NCI-H446 treated with DMSO at 0.1 percent for 48 hours (cell line): ENCODE results near the gene CYP4F12.
"Not testable (repeated sequence)": the region's sequence is repeated elsewhere in the genome, so short reads cannot be mapped to it uniquely, and the experiment has no call there.

Experiments
- DNase-seq: peaks from one replicate; lab custom pipeline; 2025; lab: John Stamatoyannopoulos, UW

Gene CYP4F12

DNA sequence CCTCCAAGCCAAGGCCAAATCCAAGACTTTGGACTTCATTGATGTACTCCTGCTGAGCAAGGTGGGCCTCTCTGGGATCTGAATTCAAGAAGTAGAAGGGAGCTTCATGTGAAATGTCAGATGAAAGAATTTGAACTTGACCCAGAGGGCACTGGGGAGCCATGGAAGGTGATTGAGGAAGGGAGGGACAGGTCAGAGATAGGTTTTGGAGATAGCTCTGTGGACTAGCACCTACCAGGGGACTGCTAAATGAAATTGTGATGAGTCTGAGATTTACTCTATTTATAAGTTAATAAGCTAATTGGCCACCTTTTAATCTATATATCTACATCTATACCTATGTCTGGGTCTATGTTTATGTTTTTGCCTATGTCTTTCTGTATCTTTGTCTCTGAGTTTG, 22.8 kb upstream of the CYP4F12 start:
- DNase-seq: not testable (repeated sequence)

DNA sequence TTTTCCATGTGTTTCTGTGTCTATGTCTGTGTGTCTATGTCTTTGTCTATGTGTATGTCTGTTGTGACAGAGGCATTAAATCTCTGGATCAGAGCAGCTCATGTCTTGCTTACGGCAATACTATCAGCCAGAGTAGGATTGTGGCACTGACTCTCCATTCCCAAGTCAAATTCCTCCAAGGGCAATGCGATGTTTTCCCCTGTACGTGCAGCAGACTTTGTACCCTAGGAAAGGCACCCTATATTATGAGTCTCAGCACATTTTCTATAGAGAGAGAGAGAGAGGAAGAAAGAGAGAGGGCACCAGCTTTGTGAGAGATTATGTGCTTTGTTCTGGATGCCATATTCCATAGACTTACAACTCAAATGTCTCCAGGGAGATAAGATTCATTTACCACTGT, 21.1 kb upstream of the CYP4F12 start:
- DNase-seq: no peak

DNA sequence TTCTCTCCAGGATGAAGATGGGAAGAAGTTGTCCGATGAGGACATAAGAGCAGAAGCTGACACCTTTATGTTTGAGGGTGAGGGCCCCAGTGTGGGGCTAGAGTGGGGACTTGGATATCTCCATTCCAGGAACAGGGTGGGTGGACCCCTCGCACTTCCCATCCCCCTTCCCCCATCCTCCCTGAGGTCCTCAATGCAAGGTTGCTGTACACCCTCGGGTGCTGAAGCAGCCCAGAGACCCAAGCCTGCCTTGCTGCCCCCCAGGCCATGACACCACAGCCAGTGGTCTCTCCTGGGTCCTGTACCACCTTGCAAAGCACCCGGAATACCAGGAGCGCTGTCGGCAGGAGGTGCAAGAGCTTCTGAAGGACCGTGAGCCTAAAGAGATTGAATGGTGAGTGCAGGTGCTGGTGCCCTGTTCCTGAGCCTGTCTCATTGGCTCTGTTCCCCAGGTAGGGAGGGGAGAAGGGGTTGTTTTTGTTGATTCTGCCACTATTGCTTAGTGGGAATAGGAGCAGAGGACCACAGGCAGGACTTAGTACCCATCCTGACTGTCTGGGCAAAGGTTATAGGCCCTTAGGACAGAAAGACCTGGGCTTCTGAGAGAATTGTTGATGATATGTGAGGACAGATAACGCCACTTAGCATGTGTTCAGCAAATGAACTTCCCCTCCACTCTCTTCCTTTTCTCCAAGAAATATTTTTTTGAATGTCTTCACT, 20.2 kb upstream of the CYP4F12 start:
- DNase-seq: no peak

DNA sequence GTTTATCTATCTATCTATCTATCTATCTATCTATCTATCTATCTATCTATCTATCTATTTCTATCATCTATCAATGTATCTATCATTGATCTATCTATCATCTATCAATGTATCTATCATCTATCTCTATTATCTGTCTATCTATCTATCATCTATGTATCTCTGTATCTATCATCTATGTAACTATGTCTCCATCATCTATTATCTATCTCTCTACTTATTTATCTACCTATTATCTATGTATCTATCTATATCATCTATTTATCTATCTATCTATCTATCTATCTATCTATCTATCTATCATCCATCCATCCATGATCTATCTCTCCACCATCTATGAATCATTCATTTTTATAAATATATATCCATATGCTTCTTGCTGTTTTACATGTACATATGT, 16.4 kb upstream of the CYP4F12 start:
- no peak for DNase-seq

DNA sequence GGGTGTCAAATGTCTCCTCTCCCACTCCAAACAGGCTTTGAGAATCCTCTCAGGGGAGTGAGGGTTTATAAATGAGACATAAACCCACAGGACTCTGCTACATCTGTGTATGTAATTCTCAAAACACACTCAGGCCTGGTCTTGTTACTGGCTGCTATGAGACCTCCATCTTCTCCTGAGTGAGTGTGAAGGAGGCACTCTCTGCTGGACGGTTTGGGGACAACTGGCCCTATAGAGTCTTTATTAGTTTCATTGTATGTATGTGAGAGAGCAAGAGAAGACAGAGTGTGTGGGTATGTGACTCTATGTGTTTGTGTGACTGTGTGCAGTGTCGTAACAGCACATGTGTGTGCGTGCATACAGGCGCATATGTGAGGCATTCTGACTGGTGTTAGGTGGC, 9.6 kb upstream of the CYP4F12 start:
- no peak for DNase-seq

DNA sequence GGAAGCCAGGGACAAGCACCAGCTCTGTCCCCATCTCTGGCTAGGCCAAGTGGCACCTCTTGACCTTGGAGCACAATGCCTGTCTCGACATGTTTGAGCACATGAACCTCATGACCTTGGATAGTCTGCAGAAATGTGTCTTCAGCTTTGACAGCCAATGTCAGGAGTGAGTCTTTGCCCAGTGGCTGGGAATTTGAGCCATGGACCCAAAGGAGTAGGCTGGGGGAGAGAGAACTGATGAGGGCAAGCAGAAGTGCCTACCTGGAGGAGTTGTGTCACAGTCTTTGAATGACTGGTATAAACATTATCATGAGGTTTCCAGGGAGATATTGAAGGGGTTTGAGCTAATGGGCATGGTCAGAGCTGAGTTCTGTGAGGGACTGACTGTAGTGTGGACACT, 6.7 kb upstream of the CYP4F12 start:
- DNase-seq: no peak

DNA sequence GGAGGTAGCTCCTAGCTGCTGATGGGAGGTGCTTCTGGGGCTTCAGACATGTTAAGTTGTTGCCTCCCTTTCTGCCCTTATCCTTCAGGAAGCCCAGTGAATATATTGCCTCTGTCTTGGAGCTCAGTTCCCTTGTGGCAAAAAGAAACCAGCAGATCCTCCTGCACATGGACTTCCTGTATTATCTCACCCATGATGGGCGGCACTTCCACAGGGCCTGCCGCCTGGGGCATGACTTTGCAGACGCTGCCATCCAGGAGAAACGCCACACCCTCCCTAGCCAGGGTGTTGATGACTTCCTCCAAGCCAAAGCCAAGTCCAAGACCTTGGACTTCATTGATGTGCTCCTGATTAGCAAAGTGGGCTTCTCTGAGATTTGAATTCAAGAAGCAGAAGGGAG, 6.0 kb upstream of the CYP4F12 start:
- no peak for DNase-seq

DNA sequence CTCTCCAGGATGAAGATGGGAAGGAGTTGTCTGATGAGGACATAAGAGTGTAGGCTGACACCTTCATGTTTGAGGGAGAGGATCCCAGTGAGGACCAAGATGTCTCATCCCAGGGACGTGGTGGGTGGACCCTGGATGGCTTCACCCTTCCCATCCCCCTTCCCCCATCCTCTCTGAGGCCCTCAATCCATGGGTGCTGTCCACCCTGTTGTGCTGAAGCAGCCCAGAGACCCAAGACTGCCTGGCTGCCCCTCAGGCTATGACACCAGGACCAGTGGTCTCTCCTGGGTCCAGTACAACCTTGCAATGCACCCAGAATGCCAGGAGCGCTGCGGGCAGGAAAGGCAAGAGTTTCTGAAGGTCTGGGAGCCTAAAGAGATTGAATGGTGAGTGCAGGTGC, 3.4 kb upstream of the CYP4F12 start:
- no peak for DNase-seq

DNA sequence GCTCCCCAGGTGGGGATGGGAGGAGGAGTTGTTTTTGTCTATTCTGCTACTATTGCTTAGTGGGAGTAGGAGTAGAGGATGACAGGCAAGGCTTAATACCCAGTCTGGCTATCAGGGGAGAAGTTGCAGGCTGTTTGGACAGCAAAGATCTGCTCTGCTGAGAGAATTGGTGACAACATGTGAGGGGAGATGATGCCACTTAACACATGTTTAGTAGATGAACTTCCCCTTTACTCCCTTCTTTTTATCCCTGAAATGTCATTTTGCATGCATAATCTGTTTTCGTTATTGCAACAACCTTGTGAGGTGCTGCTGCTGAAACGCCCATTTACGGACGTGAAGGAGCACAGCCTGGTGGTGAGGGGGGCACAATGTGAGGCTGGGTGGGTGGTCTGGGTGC, 3.0 kb upstream of the CYP4F12 start:
- DNase-seq: no peak

DNA sequence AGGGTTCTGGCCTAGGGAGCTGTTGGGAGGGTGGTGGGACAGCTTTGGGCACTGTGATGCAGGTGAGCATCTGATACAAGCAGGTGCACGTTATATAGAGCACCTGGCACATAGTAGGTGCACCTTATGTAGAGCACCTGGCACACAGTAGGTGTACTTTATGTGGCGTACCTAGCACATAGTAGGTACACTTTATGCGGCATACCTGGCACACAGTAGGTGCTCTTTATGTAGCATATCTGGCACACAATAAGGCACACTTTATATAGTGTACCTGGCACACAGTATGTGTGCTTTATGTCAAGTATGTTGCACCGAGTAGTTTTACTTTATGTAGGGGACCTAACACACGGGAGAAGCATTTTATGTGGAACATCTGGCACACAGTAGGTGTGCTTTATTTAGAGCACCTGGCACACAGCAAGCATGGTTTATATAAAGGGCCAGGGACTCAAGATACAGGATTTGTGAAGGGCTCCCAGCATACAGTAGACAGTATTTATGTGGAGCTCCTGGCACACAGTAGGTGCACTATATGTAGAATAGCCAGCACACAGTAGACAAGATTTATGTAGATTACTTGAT, 1.6 kb upstream of the CYP4F12 start:
- DNase-seq: no peak

DNA sequence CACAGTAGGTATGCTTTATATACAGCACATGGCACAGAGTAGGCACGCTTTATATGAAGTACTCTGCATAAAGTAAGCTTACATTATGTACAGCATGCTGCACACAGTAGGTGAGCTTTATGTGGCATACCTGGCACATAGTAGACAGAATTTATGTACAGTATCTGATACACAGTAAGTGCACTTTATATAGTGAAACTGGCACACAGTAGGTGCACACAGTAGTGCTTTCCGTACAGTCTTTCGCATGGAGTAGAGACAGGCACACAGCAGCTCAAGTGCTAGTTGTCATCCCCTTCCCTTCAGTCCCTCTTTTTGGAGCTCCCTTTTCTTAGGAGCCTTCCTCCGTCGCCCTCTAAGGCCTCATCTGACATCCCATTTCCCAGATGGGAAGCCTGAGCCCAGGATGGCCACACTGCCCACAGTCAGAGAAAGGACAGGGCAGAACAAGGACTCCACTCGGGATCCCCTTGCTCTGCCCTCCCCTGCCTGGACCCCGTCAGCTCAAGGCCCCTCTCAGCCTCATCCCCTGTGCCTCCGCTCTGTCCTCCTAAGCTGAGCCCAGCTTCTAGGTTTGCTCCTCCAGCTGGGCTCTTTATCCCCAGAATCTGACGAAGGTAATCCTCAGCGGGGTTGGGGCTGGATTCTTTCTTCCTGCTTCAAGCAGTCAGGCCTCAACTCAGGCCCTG, 852 bp upstream of the CYP4F12 start:
- DNase-seq: no peak

DNA sequence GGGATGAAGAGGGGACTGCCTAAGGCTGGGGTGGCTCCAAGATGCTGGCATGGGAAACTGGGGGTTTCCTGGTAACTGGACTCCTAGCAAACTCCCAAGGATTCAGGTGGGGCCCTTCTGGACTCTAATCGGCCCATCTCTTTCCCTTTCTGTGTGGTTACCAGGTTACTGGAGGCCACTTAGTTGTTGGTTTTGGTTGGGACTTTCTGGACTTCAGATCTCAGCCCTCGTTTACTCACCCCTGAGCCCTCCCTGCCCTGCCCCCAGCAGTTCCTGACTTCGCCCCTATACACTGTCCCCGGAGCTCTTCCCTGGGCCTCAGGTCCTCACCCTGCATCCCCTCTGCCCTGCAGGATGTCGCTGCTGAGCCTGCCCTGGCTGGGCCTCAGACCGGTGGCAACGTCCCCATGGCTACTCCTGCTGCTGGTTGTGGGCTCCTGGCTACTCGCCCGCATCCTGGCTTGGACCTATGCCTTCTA, 328 bp downstream of the CYP4F12 start:
- DNase-seq: no peak

DNA sequence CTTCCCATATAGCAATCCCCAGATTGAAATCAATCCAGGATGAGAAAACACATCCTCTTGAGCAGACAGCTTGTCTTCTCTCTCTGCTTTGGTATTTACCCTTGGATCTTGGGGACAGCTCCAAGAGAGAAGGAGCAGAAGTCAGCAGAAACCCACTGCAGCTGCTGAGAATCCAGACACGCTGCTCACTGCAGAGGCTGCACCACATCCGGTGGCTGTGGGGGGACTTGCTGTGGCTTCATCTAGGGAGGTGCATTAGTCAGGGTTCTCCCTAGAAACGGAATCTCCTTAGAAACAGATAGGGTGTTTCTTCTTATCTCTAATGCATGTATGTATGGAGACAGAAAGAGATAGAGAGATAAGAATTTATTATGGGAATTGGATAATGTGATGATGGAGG, 2.7 kb downstream of the CYP4F12 start:
- DNase-seq: no peak

DNA sequence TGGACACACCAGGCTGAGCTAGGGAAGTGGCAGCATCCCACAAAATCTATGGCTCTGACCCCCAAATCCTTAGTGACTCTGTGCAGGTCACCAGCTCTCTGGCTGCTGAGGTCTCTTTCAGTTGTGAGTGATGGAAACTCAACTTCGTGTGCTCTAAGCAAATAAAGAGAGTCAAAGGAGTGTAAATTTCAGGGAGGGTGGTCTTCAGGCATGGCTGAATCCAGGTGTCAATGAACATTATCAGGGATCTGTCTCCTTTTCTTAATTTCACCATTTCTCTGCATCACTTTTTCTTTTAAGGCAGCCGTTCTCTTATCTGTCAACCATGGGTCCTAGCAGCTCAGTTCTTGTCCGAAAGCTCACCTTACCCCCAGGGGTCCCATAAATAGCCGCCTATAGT, 6.2 kb downstream of the CYP4F12 start:
- no peak for DNase-seq

DNA sequence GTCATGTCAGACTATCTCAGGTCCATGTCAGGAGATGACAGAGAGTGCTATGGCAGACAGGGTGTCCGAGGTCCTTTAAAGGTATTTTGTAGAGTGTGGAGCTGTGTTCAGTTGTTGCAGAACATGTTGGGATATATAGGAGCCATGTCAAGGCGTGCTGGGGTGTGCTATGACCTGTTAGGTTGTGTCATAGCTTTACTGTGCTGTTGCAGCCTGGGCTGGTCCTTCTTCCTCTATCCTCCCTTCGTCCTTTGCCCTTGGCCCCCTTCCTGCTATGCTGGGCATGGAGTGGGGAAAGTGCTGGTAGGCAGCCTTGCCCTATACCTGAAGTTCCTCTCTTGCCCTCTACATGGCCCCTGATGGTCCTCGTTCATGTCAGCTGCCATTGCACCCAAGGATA, 7.0 kb downstream of the CYP4F12 start:
- DNase-seq: not testable (repeated sequence)

DNA sequence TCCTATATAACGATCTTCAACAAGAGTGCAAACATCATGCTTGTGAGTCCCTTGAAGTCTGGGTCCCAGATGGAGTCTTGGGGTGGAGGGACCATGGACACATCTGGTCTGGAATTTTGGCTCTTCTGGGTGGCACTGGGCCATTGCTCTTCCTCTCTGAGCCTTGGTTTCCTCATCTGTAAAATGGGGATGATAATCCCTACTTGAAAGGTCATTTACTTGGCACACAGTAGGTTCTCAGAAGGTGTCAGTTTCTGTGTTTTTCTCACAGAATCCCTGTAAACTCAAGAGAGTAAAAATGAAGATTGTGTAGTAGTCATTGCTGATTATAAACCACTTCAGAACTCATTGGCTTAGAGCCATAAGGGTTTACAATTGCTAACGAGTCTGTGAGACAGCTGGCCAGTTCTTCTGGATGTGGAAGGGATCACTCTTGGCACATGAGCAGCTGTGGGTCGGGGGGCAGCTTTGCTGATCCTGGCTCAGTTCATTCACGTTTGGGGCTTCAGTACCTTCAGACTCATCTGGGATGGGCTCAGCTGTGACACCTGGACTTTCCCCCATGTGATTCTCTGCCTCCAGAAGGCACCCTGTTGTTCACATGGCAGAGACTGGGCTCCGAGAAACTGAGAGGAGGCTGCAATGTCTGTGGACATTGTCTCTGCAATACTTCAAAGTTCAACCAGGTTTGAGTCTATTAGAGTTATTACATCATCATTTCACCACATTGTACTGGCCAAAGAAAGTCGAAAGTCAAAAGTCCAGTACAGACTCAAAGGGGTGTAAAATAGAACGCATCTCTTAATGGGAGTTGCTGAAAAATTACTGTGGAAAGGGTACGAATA, 7.8 kb downstream of the CYP4F12 start:
- no peak for DNase-seq

DNA sequence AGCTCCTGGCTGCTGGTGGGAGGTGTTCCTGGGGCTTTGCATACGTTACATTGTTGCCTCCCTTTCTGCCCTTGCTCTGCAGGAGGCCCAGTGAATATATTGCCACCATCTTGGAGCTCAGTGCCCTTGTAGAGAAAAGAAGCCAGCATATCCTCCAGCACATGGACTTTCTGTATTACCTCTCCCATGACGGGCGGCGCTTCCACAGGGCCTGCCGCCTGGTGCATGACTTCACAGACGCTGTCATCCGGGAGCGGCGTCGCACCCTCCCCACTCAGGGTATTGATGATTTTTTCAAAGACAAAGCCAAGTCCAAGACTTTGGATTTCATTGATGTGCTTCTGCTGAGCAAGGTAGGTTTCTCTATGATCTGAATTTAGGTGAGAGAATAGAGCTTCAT, 10.5 kb downstream of the CYP4F12 start:
- no peak for DNase-seq

DNA sequence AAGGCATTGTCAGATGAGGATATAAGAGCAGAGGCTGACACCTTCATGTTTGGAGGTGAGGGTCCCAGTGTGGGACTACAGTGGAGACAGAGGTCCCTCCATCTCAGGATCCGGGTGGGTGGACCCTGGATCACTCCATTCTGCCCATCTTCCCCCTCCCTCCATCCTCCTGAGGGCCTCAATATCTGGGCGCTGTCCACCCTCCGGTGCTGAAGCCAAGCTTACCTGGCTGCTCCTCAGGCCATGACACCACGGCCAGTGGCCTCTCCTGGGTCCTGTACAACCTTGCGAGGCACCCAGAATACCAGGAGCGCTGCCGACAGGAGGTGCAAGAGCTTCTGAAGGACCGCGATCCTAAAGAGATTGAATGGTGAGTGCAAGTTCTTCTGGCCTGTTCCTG, 11.9 kb downstream of the CYP4F12 start:
- no peak for DNase-seq

DNA sequence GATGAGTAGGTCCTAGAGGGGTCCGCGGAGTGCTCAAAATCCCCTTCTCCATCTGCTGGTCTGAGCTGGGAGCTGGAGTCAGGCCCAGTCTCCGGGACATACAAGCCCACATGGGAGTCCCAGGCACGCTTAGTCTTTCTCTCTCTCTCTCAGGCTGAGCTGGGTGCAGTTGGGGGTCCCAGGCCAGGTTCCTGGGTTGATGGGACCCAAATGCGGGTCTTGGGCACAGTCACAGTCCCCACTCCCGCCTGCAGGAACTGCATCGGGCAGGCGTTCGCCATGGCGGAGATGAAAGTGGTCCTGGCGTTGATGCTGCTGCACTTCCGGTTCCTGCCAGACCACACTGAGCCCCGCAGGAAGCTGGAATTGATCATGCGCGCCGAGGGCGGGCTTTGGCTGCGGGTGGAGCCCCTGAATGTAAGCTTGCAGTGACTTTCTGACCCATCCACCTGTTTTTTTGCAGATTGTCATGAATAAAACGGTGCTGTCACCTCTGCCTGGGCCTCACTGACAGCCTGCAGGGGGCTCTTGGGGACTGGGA, 23.8 kb downstream of the CYP4F12 start:
- DNase-seq: no peak

DNA sequence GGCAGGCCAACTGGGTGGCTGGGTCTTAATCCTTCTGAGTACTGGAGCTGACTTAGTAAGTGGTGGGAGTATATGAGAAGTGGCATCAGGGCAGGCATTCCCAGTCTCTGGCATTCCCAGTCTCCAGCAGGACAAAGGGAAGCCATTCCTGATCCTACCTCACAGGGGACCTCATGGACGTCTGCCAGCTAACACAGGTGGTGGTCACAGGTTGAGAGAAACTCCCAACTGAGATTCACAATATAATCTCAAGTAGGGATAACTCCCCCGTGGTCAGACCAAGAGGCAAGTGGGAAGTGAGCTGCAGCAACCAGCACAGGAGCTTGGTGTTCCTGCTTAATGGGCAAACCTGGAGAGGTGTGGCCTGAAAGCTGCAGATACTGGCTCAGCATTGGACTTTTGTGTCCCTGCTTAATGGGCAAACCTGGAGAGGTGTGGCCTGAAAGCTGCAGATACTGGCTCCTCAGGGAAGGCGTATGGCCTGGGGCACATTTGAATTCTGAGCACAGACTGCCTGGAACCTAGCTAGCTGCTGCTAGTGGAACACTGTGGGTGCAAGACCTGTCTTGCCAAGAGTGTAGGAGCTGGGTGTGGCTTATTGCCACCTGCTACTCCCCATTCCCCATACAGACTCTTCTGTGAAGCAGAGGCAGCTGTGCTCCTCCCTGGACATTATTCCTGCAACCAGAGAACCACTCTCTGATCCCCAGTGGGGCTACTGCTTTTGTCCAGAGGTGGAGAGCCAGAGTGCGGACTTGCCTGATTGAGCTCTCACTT, 29.1 kb downstream of the CYP4F12 start:
- no peak for DNase-seq

DNA sequence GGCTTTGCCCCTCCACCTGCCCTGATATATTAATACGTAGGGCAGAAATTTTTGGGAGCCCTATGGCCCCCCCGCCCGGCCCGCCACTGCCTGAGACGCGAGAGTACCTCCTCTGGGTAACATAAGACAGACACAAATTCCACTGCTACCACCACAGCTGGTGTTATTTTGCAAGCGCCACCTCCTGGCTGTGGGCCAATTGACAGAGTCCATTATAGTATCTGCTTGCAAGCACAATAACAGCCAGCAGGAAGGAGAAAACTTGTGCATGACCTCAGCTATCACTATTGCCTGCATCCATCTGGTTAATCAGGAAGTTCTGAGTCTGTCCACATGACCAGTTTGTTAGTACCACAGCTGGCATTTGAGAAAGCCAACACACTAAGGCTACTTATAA, 29.6 kb downstream of the CYP4F12 start:
- peak; percentile 34 for DNase-seq
